ENCODE results near the gene NTSR1. TPM values are rescaled to one million over a fixed set of nuclear protein-coding genes. Genes with fewer than 3 reads are reported as not detected.

The NTSR1 gene
- total RNA-seq, 1 donor from 2014 or later: not detected

GRCh38 chr20:62662422-62662821 lies 46.2 kb upstream of the NTSR1 start:
- Mint-ChIP-seq H3K9me3 (no peaks in the 10 kb centered on the region), H3K4me1 (peaks cover 3% of the 10 kb centered on the region), H3K36me3 (ENCODE audit: low read depth) (peaks cover 30% of the 10 kb centered on the region), H3K27me3 (no peaks in the 10 kb centered on the region), H3K4me3 (no peak overlapping the region), H3K27ac (no peak overlapping the region)
- intact Hi-C loops (cut with micrococcal nuclease): no loop called here
- ATAC-seq (ENCODE audit: low read depth) (no peak), DNase-seq (no peak)
- TF ChIP-seq, protein P1, sequence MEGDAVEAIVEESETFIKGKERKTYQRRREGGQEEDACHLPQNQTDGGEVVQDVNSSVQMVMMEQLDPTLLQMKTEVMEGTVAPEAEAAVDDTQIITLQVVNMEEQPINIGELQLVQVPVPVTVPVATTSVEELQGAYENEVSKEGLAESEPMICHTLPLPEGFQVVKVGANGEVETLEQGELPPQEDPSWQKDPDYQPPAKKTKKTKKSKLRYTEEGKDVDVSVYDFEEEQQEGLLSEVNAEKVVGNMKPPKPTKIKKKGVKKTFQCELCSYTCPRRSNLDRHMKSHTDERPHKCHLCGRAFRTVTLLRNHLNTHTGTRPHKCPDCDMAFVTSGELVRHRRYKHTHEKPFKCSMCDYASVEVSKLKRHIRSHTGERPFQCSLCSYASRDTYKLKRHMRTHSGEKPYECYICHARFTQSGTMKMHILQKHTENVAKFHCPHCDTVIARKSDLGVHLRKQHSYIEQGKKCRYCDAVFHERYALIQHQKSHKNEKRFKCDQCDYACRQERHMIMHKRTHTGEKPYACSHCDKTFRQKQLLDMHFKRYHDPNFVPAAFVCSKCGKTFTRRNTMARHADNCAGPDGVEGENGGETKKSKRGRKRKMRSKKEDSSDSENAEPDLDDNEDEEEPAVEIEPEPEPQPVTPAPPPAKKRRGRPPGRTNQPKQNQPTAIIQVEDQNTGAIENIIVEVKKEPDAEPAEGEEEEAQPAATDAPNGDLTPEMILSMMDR (IDR thresholded peaks at IDR 0.05): no peak
- ChIA-PET POLR2A (interaction anchor here (1.0 kb wide), 1 partner anchor 11 kb away, joined by 3 read pairs; no protein-coding TSS in a partner anchor), CTCF (no interaction called here)

GRCh38 chr20:62663145-62664018 lies 45.3 kb upstream of the NTSR1 start:
- Mint-ChIP-seq H3K4me1 (peaks cover 3% of the 10 kb centered on the region), H3K4me3 (no peak overlapping the region), H3K27me3 (no peaks in the 10 kb centered on the region), H3K36me3 (ENCODE audit: low read depth) (peaks cover 34% of the 10 kb centered on the region), H3K27ac (no peak overlapping the region), H3K9me3 (no peaks in the 10 kb centered on the region)
- ATAC-seq (ENCODE audit: low read depth) (no peak), DNase-seq (no peak)
- TF ChIP-seq, protein P1 (IDR thresholded peaks at IDR 0.05): no peak
- CTCF ChIA-PET: no interaction called here
- intact Hi-C loops (cut with micrococcal nuclease): no loop called here
- POLR2A ChIA-PET: no interaction called here

GRCh38 chr20:62664019-62664971 lies 44.3 kb upstream of the NTSR1 start:
- no peak for DNase-seq
- H3K36me3 Mint-ChIP-seq (ENCODE audit: low read depth): peaks cover 34% of the 10 kb centered on the region
- no peak overlapping the region for H3K27ac Mint-ChIP-seq
- H3K4me3 Mint-ChIP-seq: no peak overlapping the region
- ChIA-PET CTCF (no interaction called here), POLR2A (interaction anchor here (0.7 kb wide), 1 partner anchor 21 kb away, joined by 3 read pairs; no protein-coding TSS in a partner anchor)
- ATAC-seq (ENCODE audit: low read depth): no peak
- intact Hi-C loops (cut with micrococcal nuclease): no loop called here
- no peaks in the 10 kb centered on the region for H3K4me1 Mint-ChIP-seq
- TF ChIP-seq, protein P1 (IDR thresholded peaks at IDR 0.05): no peak
- H3K27me3 Mint-ChIP-seq: no peaks in the 10 kb centered on the region
- no peaks in the 10 kb centered on the region for H3K9me3 Mint-ChIP-seq

DNA sequence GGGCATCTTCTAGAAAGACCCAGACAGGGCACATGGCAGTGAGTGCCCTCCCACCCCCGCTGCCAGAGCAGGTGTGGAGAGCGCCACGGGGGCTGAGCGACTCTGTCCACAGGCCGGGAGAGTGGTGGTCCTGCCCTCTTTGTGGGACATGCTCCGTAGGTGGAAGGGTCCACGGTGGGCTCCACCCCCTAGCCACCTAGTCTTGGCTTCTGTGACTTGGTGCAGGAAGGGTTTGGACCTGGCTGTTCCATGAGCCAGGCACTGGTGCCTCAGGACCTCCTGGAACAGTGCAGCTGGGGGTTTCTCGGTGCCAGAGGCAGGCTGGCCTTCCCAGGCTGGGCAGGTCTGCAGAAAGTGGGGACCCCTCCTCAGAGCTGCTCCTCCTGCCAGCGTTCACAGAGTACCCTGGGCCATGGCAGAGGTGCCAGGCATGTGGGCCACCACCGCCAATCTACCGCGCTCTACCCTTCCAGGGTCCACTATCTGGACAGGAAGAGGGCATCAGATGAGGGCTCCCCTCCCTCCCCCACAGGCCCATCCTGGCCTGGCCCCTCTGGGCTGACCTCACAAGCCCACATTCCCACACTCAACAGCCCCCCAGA lies 43.4 kb upstream of the NTSR1 start:
- H3K36me3 Mint-ChIP-seq (ENCODE audit: low read depth): peaks cover 39% of the 10 kb centered on the region

More for the DNA sequence above, 43.4 kb upstream of the NTSR1 start:
- Mint-ChIP-seq H3K4me3 (no peak overlapping the region), H3K9me3 (no peaks in the 10 kb centered on the region), H3K27me3 (no peaks in the 10 kb centered on the region), H3K27ac (no peak overlapping the region), H3K4me1 (no peaks in the 10 kb centered on the region)
- DNase-seq (no peak), ATAC-seq (ENCODE audit: low read depth) (no peak)
- TF ChIP-seq, protein P1 (IDR thresholded peaks at IDR 0.05): no peak
- intact Hi-C loops (cut with micrococcal nuclease): no loop called here
- POLR2A ChIA-PET: interaction anchor here (0.7 kb wide), 1 partner anchor 22 kb away, joined by 3 read pairs; no protein-coding TSS in a partner anchor
- CTCF ChIA-PET: no interaction called here
